Smooth muscle cell (in vitro differentiated cells): Measurements from ENCODE around the gene HSPBP1. TPM values are rescaled to one million over a fixed set of nuclear protein-coding genes. Genes with fewer than 3 reads are reported as not detected.

ENCODE experiments used
- DNase-seq: peaks from one replicate; lab custom pipeline; 2025; ENCODE audit not compliant: unreplicated experiment; lab: John Stamatoyannopoulos, UW
- H2AFZ ChIP-seq: fragments of 200-600 bp; sonication (generic); 2 replicates; pipeline ENCODE4 v1.6.0; 2016; ENCODE audit warnings: antibody characterized with exemption, low read depth, mild to moderate bottlenecking
- H3F3A ChIP-seq: fragments of 200-600 bp; sonication (generic); 2 replicates; pipeline ENCODE4 v1.6.0; 2017; ENCODE audit warnings: antibody characterized with exemption, low read depth
- H3K27ac ChIP-seq: fragments of 200-600 bp; sonication (generic); 2 replicates; pipeline ENCODE4 v1.5.1; 2016; ENCODE audit warnings: low read depth, mild to moderate bottlenecking
- H3K27me3 ChIP-seq: fragments of 200-600 bp; sonication (generic); 2 replicates; pipeline ENCODE4 v1.6.1; 2016; ENCODE audit warnings: low read depth, mild to moderate bottlenecking
- H3K36me3 ChIP-seq: fragments of 200-600 bp; sonication (generic); 2 replicates; pipeline ENCODE4 v1.5.1; 2016; ENCODE audit warnings: low read depth
- H3K4me1 ChIP-seq: fragments of 200-600 bp; sonication (generic); 2 replicates; pipeline ENCODE4 v1.5.1; 2016; ENCODE audit warnings: low read depth
- H3K4me2 ChIP-seq: fragments of 200-600 bp; sonication (generic); 2 replicates; pipeline ENCODE4 v1.6.0; 2016; ENCODE audit warnings: mild to moderate bottlenecking
- H3K4me3 ChIP-seq: fragments of 200-600 bp; sonication (generic); 2 replicates; pipeline ENCODE4 v1.5.1; 2016; ENCODE audit warnings: mild to moderate bottlenecking
- H3K79me2 ChIP-seq: fragments of 200-600 bp; sonication (generic); 2 replicates; pipeline ENCODE4 v1.6.0; 2016; ENCODE audit warnings: low read depth, mild to moderate bottlenecking
- H3K9ac ChIP-seq: fragments of 200-600 bp; sonication (generic); 2 replicates; pipeline ENCODE4 v1.6.0; 2016; ENCODE audit warnings: low read depth
- H3K9me3 ChIP-seq: fragments of 200-600 bp; sonication (generic); replicated peaks from 2 replicates; pipeline ENCODE4 v1.5.1; 2016; ENCODE audit warnings: low read depth
- H4K20me1 ChIP-seq: fragments of 200-600 bp; sonication (generic); 2 replicates; pipeline ENCODE4 v1.6.0; 2016; ENCODE audit warnings: low read depth
- CTCF ChIP-seq: fragments of 200-600 bp; sonication (generic); IDR thresholded peaks from 2 replicates; pipeline ENCODE4 v1.5.1; 2017; ENCODE audit warnings: borderline replicate concordance, mild to moderate bottlenecking, antibody characterized with exemption; ENCODE audit not compliant: insufficient read depth, poor library complexity, severe bottlenecking
- WGBS: methylation state at CpG from one replicate; pipeline ENCODE4 v1.1.7; 2016; ENCODE audit warnings: low lambda C conversion rate; 5-methylcytosine and 5-hydroxymethylcytosine counted together
- polyA plus RNA-seq: library from polyadenylated mRNA; unstranded; fragments of >200 nt; fragmentation: Nextera tagmentation; extraction: Ambion mirVana; gene quantifications from 2 replicates; pipeline ENCODE4 v1.2.1, GENCODE V29; 2016
- total RNA-seq: library from RNA; depleted of rRNA; stranded (reverse); fragments of >200 nt; gene quantifications from 2 replicates; pipeline ENCODE4 v1.2.3, GENCODE V29; 2014

The HSPBP1 gene
- total and polyA plus RNA-seq, 2 experiments from 2014 or later, result 21.5 to 80.0 TPM

GRCh38 chr19:55312621-55313512 lies 33.0 kb upstream of the HSPBP1 start:
- H3K9ac ChIP-seq, result no peak overlapping the region
- H3K4me3 ChIP-seq, result no peak overlapping the region
- H3K4me2 ChIP-seq, result no peak overlapping the region
- H3K4me1 ChIP-seq, result no peaks in the 10 kb centered on the region
- WGBS, result 85% methylated on average over 38 of the region's 47 CpGs
- no peak overlapping the region for H2AFZ ChIP-seq
- no peaks in the 10 kb centered on the region for H3K79me2 ChIP-seq
- no peak for DNase-seq
- no peaks in the 10 kb centered on the region for H3F3A ChIP-seq
- no peaks in the 10 kb centered on the region for H3K27me3 ChIP-seq
- H3K36me3 ChIP-seq, result no peaks in the 10 kb centered on the region
- no peaks in the 10 kb centered on the region for H3K9me3 ChIP-seq
- H4K20me1 ChIP-seq, result no peaks in the 10 kb centered on the region
- no peak for TF ChIP-seq CTCF
- H3K27ac ChIP-seq, result no peak overlapping the region

GRCh38 chr19:55311797-55312196 lies 31.9 kb upstream of the HSPBP1 start:
- H2AFZ ChIP-seq, result no peak overlapping the region

GRCh38 chr19:55311397-55311796 lies 31.5 kb upstream of the HSPBP1 start:
- H3K4me1 ChIP-seq, result no peaks in the 10 kb centered on the region
- WGBS, result 98% methylated on average over 9 of the region's 9 CpGs
- H3K36me3 ChIP-seq, result no peaks in the 10 kb centered on the region
- no peak for DNase-seq
- no peak overlapping the region for H3K27ac ChIP-seq
- no peaks in the 10 kb centered on the region for H3K79me2 ChIP-seq
- H3K4me3 ChIP-seq, result no peak overlapping the region
- H2AFZ ChIP-seq, result no peak overlapping the region
- no peak for TF ChIP-seq CTCF
- H3K27me3 ChIP-seq, result no peaks in the 10 kb centered on the region
- H3K4me2 ChIP-seq, result no peak overlapping the region
- H3F3A ChIP-seq, result no peaks in the 10 kb centered on the region
- H4K20me1 ChIP-seq, result no peaks in the 10 kb centered on the region
- no peaks in the 10 kb centered on the region for H3K9me3 ChIP-seq
- H3K9ac ChIP-seq, result no peak overlapping the region

More at GRCh38 chr19:55311797-55312196, 31.9 kb upstream of the HSPBP1 start:
- TF ChIP-seq CTCF, result no peak
- H3K9me3 ChIP-seq, result no peaks in the 10 kb centered on the region
- no peaks in the 10 kb centered on the region for H3F3A ChIP-seq
- no peaks in the 10 kb centered on the region for H3K36me3 ChIP-seq
- no peak overlapping the region for H3K4me3 ChIP-seq
- no peak for DNase-seq
- no peak overlapping the region for H3K9ac ChIP-seq
- WGBS, result 84% methylated on average over 12 of the region's 18 CpGs
- H3K4me2 ChIP-seq, result no peak overlapping the region
- no peaks in the 10 kb centered on the region for H4K20me1 ChIP-seq
- no peaks in the 10 kb centered on the region for H3K4me1 ChIP-seq
- H3K79me2 ChIP-seq, result no peaks in the 10 kb centered on the region
- no peak overlapping the region for H3K27ac ChIP-seq
- no peaks in the 10 kb centered on the region for H3K27me3 ChIP-seq
